GM11168 (cell line): Measurements from ENCODE around the gene RPS4Y2.

Experiments used
- in situ Hi-C: fragments of 300-500 bp; cut with MboI; formaldehyde crosslinking; loops from one replicate; pipeline ENCODE4 v1.12.0; 2022; ENCODE audit warnings: low sequenced_read_pairs; ENCODE audit not compliant: unreplicated experiment

RPS4Y2 gene

GRCh38 chrY:20814794-20815193, 58.9 kb downstream of the RPS4Y2 start:
- in situ Hi-C loops: no loop called here

- in situ Hi-C loops: no loop called here
Measured at GRCh38 chrY:20817067-20817466, 61.2 kb downstream of the RPS4Y2 start.
